Kidney epithelial cell (primary cell): ENCODE measurements around the gene GRAP2. TPM values are rescaled to one million over a fixed set of nuclear protein-coding genes. Genes with fewer than 3 reads are reported as not detected.
A peak's percentile ranks its signal among the peaks of the same experiment; 100 is the strongest.

Experiments
- DNase-seq: peaks from one replicate; pipeline ENCODE4 v3.0.0-alpha.2; 2010; ENCODE audit warnings: low read depth
- H3K27me3 ChIP-seq: 2 replicates; pipeline ENCODE4 v1.6.0; 2011; ENCODE audit warnings: low read length; ENCODE audit not compliant: control insufficient read depth, insufficient read depth
- H3K36me3 ChIP-seq: 2 replicates; pipeline ENCODE4 v1.5.1; 2011; ENCODE audit warnings: low read length; ENCODE audit not compliant: control insufficient read depth, insufficient read depth
- H3K4me3 ChIP-seq: 2 replicates; pipeline ENCODE4 v1.5.1; 2011; ENCODE audit warnings: low read depth, mild to moderate bottlenecking, control low read depth, low read length
- total RNA-seq: library from RNA; depleted of rRNA; stranded (reverse); fragments of >200 nt; gene quantifications from 2 replicates; pipeline ENCODE4 v1.2.3, GENCODE V29; 2015
- TF ChIP-seq, protein P1 (sequence below): IDR thresholded peaks from 2 replicates; pipeline ENCODE4 v1.5.1; 2011; ENCODE audit warnings: mild to moderate bottlenecking, moderate library complexity, low read length, control low read depth, inconsistent platforms; ENCODE audit not compliant: insufficient read depth, poor library complexity, severe bottlenecking

GRAP2 gene
- total RNA-seq, 1 donor from 2014 or later = not detected

DNA sequence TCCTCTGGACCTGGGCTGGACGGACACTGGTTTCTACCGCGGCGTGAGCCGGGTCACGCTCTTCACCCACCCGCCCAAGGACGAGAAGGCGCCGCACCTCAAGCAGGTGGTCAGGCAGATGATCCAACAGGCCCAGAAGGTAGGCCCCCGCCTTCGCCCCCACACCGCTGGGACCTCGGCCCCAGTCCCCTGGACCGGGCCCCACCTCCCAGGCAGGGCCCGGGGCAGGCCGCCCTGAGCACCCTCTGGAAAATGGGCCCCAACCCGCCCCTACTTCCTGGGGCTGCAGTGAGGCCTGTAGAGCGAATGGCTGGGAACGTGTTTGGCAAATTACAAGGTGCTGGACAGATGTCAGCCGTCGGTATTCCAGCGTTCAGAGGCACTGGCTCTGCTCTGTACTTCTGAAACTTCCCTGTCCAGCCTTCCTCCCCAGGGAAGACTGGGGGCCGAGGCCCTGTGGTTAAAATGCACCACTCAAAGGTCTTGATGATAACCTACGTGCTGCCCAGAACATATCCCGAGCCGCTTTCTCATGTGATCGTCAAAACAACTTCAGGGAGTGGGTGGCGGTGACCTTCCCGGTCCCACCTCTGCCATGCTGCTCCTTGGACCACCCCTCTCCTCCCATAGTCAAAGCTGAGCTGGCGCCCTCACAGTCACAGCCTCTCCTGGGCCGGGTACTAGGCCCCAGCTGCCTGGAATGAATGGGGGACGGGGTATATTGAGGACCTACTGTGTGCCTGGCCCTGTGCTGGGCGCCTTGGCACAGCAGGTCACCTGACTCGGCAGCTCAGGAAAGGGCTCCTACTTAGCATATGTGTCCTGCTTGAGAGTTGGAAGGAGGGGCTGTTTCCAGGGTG is 94.7 kb downstream of the GRAP2 start:
- peaks cover 12% of the 10 kb centered on the region for H3K27me3 ChIP-seq
- TF ChIP-seq, protein P1, sequence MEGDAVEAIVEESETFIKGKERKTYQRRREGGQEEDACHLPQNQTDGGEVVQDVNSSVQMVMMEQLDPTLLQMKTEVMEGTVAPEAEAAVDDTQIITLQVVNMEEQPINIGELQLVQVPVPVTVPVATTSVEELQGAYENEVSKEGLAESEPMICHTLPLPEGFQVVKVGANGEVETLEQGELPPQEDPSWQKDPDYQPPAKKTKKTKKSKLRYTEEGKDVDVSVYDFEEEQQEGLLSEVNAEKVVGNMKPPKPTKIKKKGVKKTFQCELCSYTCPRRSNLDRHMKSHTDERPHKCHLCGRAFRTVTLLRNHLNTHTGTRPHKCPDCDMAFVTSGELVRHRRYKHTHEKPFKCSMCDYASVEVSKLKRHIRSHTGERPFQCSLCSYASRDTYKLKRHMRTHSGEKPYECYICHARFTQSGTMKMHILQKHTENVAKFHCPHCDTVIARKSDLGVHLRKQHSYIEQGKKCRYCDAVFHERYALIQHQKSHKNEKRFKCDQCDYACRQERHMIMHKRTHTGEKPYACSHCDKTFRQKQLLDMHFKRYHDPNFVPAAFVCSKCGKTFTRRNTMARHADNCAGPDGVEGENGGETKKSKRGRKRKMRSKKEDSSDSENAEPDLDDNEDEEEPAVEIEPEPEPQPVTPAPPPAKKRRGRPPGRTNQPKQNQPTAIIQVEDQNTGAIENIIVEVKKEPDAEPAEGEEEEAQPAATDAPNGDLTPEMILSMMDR = no peak
- peak overlapping the region; percentile 22 for H3K4me3 ChIP-seq

DNA sequence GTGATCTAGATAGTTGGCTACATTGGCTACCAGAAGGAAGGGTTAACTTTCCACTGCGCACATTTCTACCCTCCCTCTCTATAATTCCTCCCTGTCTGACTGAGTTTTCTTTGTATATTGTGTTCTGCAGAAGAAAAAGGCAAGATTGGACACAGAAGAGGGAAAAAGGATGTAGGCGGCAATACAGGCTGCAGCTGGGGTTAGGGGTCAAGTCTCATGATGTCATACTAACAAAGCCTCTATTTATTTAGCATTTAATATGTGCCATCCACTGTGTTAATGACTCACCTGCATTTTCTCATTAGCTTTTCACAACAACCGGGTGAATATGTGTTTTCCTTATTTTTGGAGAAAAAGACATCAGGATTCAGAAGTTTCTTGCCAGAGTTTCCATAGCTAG is 95.8 kb downstream of the GRAP2 start:
- Histone ChIP-seq H3K4me3 (no peak overlapping the region), H3K36me3 (no peaks in the 10 kb centered on the region), H3K27me3 (peaks cover 12% of the 10 kb centered on the region)
- TF ChIP-seq, protein P1 = no peak
- DNase-seq = no peak

More for the DNA sequence above, 94.7 kb downstream of the GRAP2 start:
- no peak for DNase-seq
- H3K36me3 ChIP-seq = no peaks in the 10 kb centered on the region

- H3K27me3 ChIP-seq = peaks cover 12% of the 10 kb centered on the region
- H3K4me3 ChIP-seq = no peak overlapping the region
- TF ChIP-seq, protein P1 = no peak
- no peak for DNase-seq
- H3K36me3 ChIP-seq = no peaks in the 10 kb centered on the region
These were observed 96.5 kb downstream of the GRAP2 start for GRCh38 chr22:39997421-39997820.

DNA sequence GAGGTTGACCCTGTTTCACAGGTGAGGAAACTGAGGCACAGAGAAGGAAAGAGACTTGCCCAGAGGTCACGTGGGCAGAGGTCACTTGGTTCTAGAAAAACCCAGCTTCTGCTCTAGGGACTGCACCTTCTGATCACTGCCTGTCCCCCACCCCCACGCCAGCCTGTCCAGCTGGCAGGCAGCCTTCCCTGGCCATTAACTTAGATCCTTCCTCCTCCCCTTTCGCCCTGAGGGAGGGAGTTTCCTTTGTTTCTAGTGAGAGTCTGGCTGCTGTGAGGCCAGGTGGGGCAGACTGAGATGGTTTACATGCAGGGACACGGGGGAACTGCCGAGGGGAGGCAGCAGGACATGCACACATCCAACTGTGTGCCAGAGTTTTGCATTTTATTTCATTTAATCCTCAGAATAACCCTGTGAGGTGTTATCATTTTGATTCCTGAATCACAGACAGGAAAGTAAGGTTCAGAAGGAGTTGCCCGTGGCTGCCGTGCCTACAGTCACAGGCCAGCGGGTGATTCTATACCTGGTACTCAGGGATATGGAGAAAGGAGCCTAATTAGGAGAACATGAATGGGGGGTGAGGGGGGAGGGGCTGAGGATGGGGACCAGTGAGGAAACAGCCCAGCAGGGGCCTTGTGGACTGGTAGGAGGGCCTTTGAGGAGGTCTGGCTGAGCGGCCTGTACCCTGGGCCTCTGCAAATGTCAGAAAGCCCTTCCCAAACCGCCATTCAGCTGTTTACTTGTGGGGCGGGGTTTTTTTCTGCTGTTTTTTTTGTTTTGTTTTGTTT is 97.2 kb downstream of the GRAP2 start:
- H3K27me3 ChIP-seq = peaks cover 12% of the 10 kb centered on the region
- no peaks in the 10 kb centered on the region for H3K36me3 ChIP-seq
- H3K4me3 ChIP-seq = no peak overlapping the region
- DNase-seq = peak; percentile 55
- TF ChIP-seq, protein P1 = no peak

GRCh38 chr22:39999144-39999757 is 98.4 kb downstream of the GRAP2 start:
- TF ChIP-seq, protein P1 = no peak
- Histone ChIP-seq H3K27me3 (peaks cover 8% of the 10 kb centered on the region), H3K36me3 (no peaks in the 10 kb centered on the region), H3K4me3 (no peak overlapping the region)
- DNase-seq = no peak
